ENCODE results near the gene OTUB1.

The OTUB1 gene

DNA sequence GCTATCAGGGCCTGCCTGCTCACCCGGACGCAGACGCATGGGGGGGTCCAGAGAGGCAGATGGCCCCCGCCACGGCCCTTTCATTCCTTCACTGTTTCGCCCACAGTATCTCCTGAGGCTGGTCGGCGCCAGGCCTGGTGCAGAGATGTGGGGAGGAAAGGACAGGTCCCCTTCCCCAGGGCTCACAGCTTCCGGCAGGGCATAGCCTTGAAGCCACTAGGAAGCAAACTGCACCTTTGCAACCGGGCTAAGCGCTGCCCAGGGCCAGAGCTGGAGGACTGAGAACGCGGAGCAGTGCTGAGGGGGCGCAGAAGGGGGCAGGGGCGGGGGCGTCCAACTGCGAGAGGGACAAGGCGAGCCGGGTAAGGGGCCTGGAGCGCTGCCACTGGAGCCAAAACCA is 29.3 kb downstream of the OTUB1 start:
- ChIA-PET POLR2A (interaction anchor here (1.2 kb wide), 1 partner anchor 13 kb away, joined by 3 read pairs; no protein-coding TSS in a partner anchor), CTCF (interaction anchor here (0.9 to 2.3 kb wide), 7 partner anchors 9 to 134 kb away, joined by 3 to 5 read pairs (median 4); no protein-coding TSS in a partner anchor)
- WGBS (ENCODE audit: insufficient coverage) = 97% methylated on average over 17 of the region's 20 CpGs

DNA sequence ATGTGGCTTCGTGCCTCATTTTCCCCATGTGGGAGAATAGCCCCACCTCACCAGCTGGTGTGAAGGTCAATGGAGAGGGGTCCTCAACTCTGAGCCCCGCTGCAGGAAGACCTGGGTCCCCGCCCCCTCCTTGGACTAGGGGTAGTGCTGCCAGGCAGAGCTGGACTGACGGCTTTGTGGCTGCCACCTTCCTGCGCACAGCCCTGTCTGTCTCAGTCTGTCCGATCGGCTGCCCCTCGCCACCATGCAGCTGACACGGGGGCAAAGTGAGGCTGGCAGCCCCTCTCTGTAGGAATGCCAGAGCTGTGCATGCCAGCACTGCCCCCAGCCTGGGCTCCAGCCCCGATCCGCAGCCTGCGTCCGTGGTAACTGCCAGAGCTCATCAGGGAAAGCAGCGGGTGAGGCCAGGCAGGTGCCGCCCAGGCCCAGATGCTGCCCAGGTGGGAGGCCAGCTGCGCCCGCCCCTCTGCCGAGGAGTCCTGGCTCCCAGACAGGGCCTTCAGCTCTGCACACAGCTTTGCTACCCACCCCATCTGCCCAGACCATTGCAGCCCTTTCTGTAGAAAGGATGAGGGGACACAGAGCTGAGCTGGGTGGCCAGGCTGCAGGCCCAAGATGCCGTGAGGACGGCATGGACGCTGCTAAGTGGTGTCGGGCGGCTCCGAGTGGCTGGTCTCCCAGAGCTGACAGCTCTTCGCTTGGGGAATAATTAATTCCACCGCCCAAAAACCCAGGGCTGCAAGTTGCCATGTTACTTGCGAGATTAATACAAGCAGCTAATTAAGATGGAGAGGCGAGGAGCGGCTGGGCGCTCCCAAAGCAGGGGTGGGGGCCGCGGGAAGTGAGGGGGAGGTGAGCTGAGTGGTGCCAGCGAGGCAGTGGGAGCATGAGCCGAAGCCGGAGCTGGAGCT is 30.0 kb downstream of the OTUB1 start:
- ChIA-PET POLR2A (no interaction called here), CTCF (interaction anchor here (0.8 to 2.3 kb wide), 6 partner anchors 8 to 134 kb away, joined by 3 to 8 read pairs (median 4); no protein-coding TSS in a partner anchor)
- Histone ChIP-seq H3K9me3 (ENCODE audit: control extremely low read depth in 1 of 5, control insufficient read depth in 4 of 5, insufficient read depth in 2 of 5, low read depth in 1 of 5, low read length in 4 of 5) (peaks cover 0 to under 1% (median 0%) of the 10 kb centered on the region in 5 experiments), H3K27ac (ENCODE audit: insufficient read depth in 1 of 2, low read depth in 1 of 2, low read length in 2 of 2, poor library complexity in 1 of 2, severe bottlenecking in 2 of 2) (no peak overlapping the region), H3K4me3 (ENCODE audit: control insufficient read depth in 1 of 7, extremely low read depth in 1 of 7, insufficient read depth in 4 of 7, low read depth in 2 of 7, low read length in 6 of 7) (no peak overlapping the region), H3K27me3 (replicated peaks in 2 of 5; ENCODE audit: control insufficient read depth in 4 of 5, insufficient read depth in 5 of 5, low read length in 4 of 5) (no peaks in the 10 kb centered on the region), H3K36me3 (ENCODE audit: control insufficient read depth in 4 of 4, insufficient read depth in 4 of 4, low read length in 3 of 4) (no peaks in the 10 kb centered on the region), H3K4me1 (ENCODE audit: control extremely low read depth in 1 of 4, control insufficient read depth in 4 of 4, insufficient read depth in 4 of 4, low read length in 3 of 4) (no peaks in the 10 kb centered on the region)
- no peak for DNase-seq
- WGBS (ENCODE audit: insufficient coverage) = 98% methylated on average over 32 of the region's 35 CpGs

More for the DNA sequence above, 29.3 kb downstream of the OTUB1 start:
- DNase-seq = no peak
- H3K4me3 ChIP-seq (ENCODE audit: control insufficient read depth in 1 of 7, extremely low read depth in 1 of 7, insufficient read depth in 4 of 7, low read depth in 2 of 7, low read length in 6 of 7) = no peak overlapping the region
- H3K36me3 ChIP-seq (ENCODE audit: control insufficient read depth in 4 of 4, insufficient read depth in 4 of 4, low read length in 3 of 4) = no peaks in the 10 kb centered on the region
- peaks cover 0 to 6% (median 2%) of the 10 kb centered on the region in 5 experiments for H3K9me3 ChIP-seq (ENCODE audit: control extremely low read depth in 1 of 5, control insufficient read depth in 4 of 5, insufficient read depth in 2 of 5, low read depth in 1 of 5, low read length in 4 of 5)
- H3K27me3 ChIP-seq (replicated peaks in 2 of 5; ENCODE audit: control insufficient read depth in 4 of 5, insufficient read depth in 5 of 5, low read length in 4 of 5) = no peaks in the 10 kb centered on the region
- no peak overlapping the region for H3K27ac ChIP-seq (ENCODE audit: insufficient read depth in 1 of 2, low read depth in 1 of 2, low read length in 2 of 2, poor library complexity in 1 of 2, severe bottlenecking in 2 of 2)
- no peaks in the 10 kb centered on the region for H3K4me1 ChIP-seq (ENCODE audit: control extremely low read depth in 1 of 4, control insufficient read depth in 4 of 4, insufficient read depth in 4 of 4, low read length in 3 of 4)

DNA sequence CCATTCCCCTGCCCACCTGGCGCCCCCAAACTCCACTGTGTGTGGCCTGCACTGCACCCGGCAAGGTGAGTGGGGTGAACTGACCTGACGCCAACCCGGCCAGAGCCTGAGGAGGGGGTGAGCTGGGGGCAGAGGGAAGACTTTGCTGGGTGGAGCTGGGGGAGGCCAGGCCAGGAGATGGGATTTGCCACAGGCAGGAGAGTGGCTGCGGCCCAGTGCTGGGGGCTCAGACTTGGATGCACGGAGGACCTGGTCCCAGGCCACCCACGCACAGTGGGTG is 31.6 kb downstream of the OTUB1 start:
- Histone ChIP-seq H3K4me3 (ENCODE audit: control insufficient read depth in 1 of 7, extremely low read depth in 1 of 7, insufficient read depth in 4 of 7, low read depth in 2 of 7, low read length in 6 of 7) (no peak overlapping the region), H3K4me1 (ENCODE audit: control extremely low read depth in 1 of 4, control insufficient read depth in 4 of 4, insufficient read depth in 4 of 4, low read length in 3 of 4) (no peaks in the 10 kb centered on the region), H3K27ac (ENCODE audit: insufficient read depth in 1 of 2, low read depth in 1 of 2, low read length in 2 of 2, poor library complexity in 1 of 2, severe bottlenecking in 2 of 2) (no peak overlapping the region), H3K36me3 (ENCODE audit: control insufficient read depth in 4 of 4, insufficient read depth in 4 of 4, low read length in 3 of 4) (no peaks in the 10 kb centered on the region), H3K27me3 (replicated peaks in 2 of 5; ENCODE audit: control insufficient read depth in 4 of 5, insufficient read depth in 5 of 5, low read length in 4 of 5) (no peaks in the 10 kb centered on the region), H3K9me3 (ENCODE audit: control extremely low read depth in 1 of 5, control insufficient read depth in 4 of 5, insufficient read depth in 2 of 5, low read depth in 1 of 5, low read length in 4 of 5) (no peaks in the 10 kb centered on the region)
- WGBS (ENCODE audit: insufficient coverage) = 96% methylated on average over 7 of the region's 7 CpGs
- POLR2A ChIA-PET = no interaction called here
- no peak for DNase-seq
- CTCF ChIA-PET = interaction anchor here (0.9 to 2.3 kb wide), 4 partner anchors 9 to 132 kb away, joined by 3 to 8 read pairs (median 4); no protein-coding TSS in a partner anchor

DNA sequence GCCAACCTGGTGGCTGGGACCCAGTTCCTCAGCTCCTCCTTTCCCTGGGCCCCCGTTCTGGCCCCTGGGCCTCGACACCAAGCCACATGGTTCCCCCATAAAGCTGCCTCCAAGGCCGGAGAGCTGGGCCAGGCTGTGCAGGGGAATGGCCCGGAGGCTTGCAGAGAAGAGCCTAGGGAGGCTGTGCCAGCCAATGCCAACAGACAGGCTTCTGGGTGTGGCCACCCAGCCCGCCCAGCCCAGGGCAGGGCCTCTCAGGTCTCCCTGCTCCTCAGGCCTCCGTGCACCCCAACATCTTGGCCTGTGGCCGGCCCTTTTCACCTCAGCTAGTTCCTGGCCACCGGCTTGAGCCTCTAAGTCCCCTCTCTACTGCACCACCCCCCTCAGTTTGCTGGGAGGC is 32.1 kb downstream of the OTUB1 start:
- Histone ChIP-seq H3K27ac (ENCODE audit: insufficient read depth in 1 of 2, low read depth in 1 of 2, low read length in 2 of 2, poor library complexity in 1 of 2, severe bottlenecking in 2 of 2) (no peak overlapping the region), H3K4me3 (ENCODE audit: control insufficient read depth in 1 of 7, extremely low read depth in 1 of 7, insufficient read depth in 4 of 7, low read depth in 2 of 7, low read length in 6 of 7) (no peak overlapping the region), H3K9me3 (ENCODE audit: control extremely low read depth in 1 of 5, control insufficient read depth in 4 of 5, insufficient read depth in 2 of 5, low read depth in 1 of 5, low read length in 4 of 5) (no peaks in the 10 kb centered on the region), H3K4me1 (ENCODE audit: control extremely low read depth in 1 of 4, control insufficient read depth in 4 of 4, insufficient read depth in 4 of 4, low read length in 3 of 4) (no peaks in the 10 kb centered on the region), H3K36me3 (ENCODE audit: control insufficient read depth in 4 of 4, insufficient read depth in 4 of 4, low read length in 3 of 4) (no peaks in the 10 kb centered on the region), H3K27me3 (replicated peaks in 2 of 5; ENCODE audit: control insufficient read depth in 4 of 5, insufficient read depth in 5 of 5, low read length in 4 of 5) (no peaks in the 10 kb centered on the region)
- no peak for DNase-seq
- whole genome bisulfite sequencing (ENCODE audit: insufficient coverage) = 93% methylated on average over 6 of the region's 8 CpGs
- POLR2A ChIA-PET = no interaction called here
- CTCF ChIA-PET = interaction anchor here (0.9 to 2.0 kb wide), 4 partner anchors 9 to 18 kb away, joined by 3 to 8 read pairs (median 3); no protein-coding TSS in a partner anchor

DNA sequence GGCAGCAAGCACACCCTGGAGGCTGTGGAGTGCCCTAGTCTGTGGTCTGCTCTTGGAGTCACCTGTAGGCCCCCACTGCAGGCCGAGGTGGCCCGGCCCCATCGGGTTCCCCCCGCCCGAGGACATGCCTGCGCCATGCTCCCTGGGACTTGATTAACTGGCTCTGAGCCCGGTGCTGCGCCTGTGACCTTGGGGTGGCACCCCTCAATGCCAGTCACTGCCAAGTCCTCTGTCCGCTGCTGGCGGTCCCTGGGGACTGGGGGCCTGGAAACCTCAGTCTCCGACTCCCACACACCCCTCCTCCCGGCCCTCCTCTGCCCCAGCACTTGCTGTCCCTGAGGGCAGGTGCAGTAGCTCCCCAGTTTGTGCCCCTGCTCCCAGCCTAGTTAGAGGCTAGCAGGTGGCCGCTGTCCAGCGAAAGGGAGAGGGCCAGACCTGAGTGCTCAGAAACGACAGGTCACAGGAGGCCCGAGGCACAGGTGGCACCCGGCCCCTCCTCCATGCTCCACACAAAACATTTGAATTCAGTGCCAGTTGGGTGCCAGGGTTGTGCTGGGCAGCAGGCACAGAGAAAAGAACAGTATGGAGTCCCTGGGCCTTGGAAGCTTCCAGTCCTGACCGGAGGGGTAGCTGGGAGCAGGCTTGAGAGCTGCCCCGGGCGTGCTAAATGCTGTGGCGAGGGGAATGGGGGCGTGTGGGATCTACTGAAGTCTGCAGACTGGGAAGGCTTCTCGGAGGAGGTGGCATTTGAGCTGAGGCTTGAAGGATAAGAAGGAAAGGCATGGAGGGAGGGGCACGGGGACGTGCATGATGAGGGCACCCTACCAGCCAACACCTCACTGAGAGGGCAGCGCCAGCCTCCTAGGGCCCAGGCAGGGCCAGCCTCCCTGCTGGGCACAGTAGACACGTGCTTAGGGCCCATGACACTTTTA is 33.1 kb downstream of the OTUB1 start:
- ChIA-PET POLR2A (interaction anchor here (0.5 kb wide), 1 partner anchor 12 kb away, joined by 3 read pairs; no protein-coding TSS in a partner anchor), CTCF (interaction anchor here (1.1 kb wide), 1 partner anchor 18 kb away, joined by 3 read pairs; no protein-coding TSS in a partner anchor)
- H3K4me1 ChIP-seq (ENCODE audit: control extremely low read depth in 1 of 4, control insufficient read depth in 4 of 4, insufficient read depth in 4 of 4, low read length in 3 of 4) = no peaks in the 10 kb centered on the region
- H3K27me3 ChIP-seq (replicated peaks in 2 of 5; ENCODE audit: control insufficient read depth in 4 of 5, insufficient read depth in 5 of 5, low read length in 4 of 5) = no peaks in the 10 kb centered on the region
- no peak overlapping the region for H3K4me3 ChIP-seq (ENCODE audit: control insufficient read depth in 1 of 7, extremely low read depth in 1 of 7, insufficient read depth in 4 of 7, low read depth in 2 of 7, low read length in 6 of 7)
- no peaks in the 10 kb centered on the region for H3K36me3 ChIP-seq (ENCODE audit: control insufficient read depth in 4 of 4, insufficient read depth in 4 of 4, low read length in 3 of 4)
- no peak overlapping the region for H3K27ac ChIP-seq (ENCODE audit: insufficient read depth in 1 of 2, low read depth in 1 of 2, low read length in 2 of 2, poor library complexity in 1 of 2, severe bottlenecking in 2 of 2)
- no peak for DNase-seq
- 94% methylated on average over 19 of the region's 27 CpGs for WGBS (ENCODE audit: insufficient coverage)
- no peaks in the 10 kb centered on the region for H3K9me3 ChIP-seq (ENCODE audit: control extremely low read depth in 1 of 5, control insufficient read depth in 4 of 5, insufficient read depth in 2 of 5, low read depth in 1 of 5, low read length in 4 of 5)

DNA sequence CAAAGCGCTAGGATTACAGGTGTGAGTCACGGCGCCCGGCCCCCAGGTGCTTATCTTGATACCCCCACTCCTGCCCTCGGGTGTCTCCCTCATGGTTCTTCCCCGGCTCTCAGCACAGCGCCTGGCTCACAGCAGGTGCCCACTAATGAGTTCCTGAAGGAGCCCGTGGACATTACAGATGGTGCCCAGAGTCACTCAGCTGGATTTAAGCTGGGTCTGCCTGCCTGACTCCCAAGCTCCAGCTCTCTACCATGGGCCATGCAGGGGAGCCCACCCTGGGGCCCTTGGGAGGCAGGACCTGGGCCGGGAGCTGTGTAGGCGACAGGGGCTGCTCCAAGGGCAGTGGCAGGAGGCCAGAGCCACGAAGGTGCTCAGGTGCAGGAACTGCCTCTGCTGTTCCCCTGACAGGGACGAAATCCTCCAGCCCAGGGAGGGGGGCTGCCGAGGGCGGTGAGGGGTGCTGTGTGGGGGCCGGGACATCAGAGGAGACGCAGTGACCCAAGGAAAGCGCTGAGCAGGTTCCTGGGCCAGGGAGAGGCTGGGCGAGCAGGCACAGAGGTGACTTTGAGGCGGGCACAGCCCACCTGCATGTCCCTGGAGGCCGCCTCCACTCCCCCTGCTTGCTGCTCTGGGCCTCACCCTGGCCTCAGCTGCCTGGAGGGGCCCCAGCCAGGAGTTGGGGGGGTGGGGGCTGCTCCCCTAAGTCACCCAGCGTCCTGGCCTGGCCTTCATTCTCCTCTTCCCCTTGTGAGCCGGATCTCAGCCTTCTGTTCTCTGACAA is 34.9 kb downstream of the OTUB1 start:
- Histone ChIP-seq H3K27ac (ENCODE audit: insufficient read depth in 1 of 2, low read depth in 1 of 2, low read length in 2 of 2, poor library complexity in 1 of 2, severe bottlenecking in 2 of 2) (no peak overlapping the region), H3K36me3 (ENCODE audit: control insufficient read depth in 4 of 4, insufficient read depth in 4 of 4, low read length in 3 of 4) (no peaks in the 10 kb centered on the region), H3K4me3 (ENCODE audit: control insufficient read depth in 1 of 7, extremely low read depth in 1 of 7, insufficient read depth in 4 of 7, low read depth in 2 of 7, low read length in 6 of 7) (no peak overlapping the region), H3K4me1 (ENCODE audit: control extremely low read depth in 1 of 4, control insufficient read depth in 4 of 4, insufficient read depth in 4 of 4, low read length in 3 of 4) (no peaks in the 10 kb centered on the region), H3K27me3 (replicated peaks in 2 of 5; ENCODE audit: control insufficient read depth in 4 of 5, insufficient read depth in 5 of 5, low read length in 4 of 5) (no peaks in the 10 kb centered on the region), H3K9me3 (ENCODE audit: control extremely low read depth in 1 of 5, control insufficient read depth in 4 of 5, insufficient read depth in 2 of 5, low read depth in 1 of 5, low read length in 4 of 5) (no peaks in the 10 kb centered on the region)
- DNase-seq = no peak
- 88% methylated on average over 15 of the region's 22 CpGs for WGBS (ENCODE audit: insufficient coverage)
- ChIA-PET CTCF (no interaction called here), POLR2A (no interaction called here)

Measured in common myeloid progenitor, CD34-positive (primary cell).